22Rv1 (cell line): Measurements from ENCODE around the gene NELL1.

Experiments
- CTCF ChIP-seq: fragments of 450-650 bp; IDR thresholded peaks from 2 replicates; pipeline ENCODE4 v1.5.1; 2017; ENCODE audit warnings: mild to moderate bottlenecking
- ZFX ChIP-seq: fragments of 450-650 bp; IDR thresholded peaks from 2 replicates; pipeline ENCODE4 v1.6.1; 2017; ENCODE audit warnings: antibody characterized with exemption, borderline replicate concordance

GRCh38 chr11:21396342-21397008, 727.1 kb downstream of the NELL1 start:
- TF ChIP-seq CTCF, result no peak
- no peak for TF ChIP-seq ZFX
